ENCODE results near the gene NKPD1.
"Not testable (repeated sequence)": the region's sequence is repeated elsewhere in the genome, so short reads cannot be mapped to it uniquely, and the experiment has no call there.

Gene NKPD1

GRCh38 chr19:45121827-45122345, 38.9 kb downstream of the NKPD1 start:
- peaks cover 0 to 23% (median 21%) of the 10 kb centered on the region in 5 donors for H3K4me1 ChIP-seq (ENCODE audit: control insufficient read depth in 5 of 5, insufficient read depth in 5 of 5, low read length in 5 of 5)
- H3K9ac ChIP-seq (ENCODE audit: low read length in 5 of 5) = no peak overlapping the region
- H3K4me3 ChIP-seq (ENCODE audit: low read depth in 1 of 5, low read length in 5 of 5) = no peak overlapping the region

GRCh38 chr19:45119582-45119981, 41.2 kb downstream of the NKPD1 start:
- H3K9ac ChIP-seq (ENCODE audit: low read length in 5 of 5) = no peak overlapping the region
- H3K27me3 ChIP-seq (ENCODE audit: control insufficient read depth in 5 of 5, insufficient read depth in 4 of 5, low read length in 5 of 5) = no peaks in the 10 kb centered on the region
- no peak overlapping the region for H3K4me3 ChIP-seq (ENCODE audit: low read depth in 1 of 5, low read length in 5 of 5)
- H3K36me3 ChIP-seq (ENCODE audit: control insufficient read depth in 5 of 5, insufficient read depth in 5 of 5, low read length in 5 of 5) = peaks cover 0 to 3% (median 0%) of the 10 kb centered on the region in 5 donors
- H3K4me1 ChIP-seq (ENCODE audit: control insufficient read depth in 5 of 5, insufficient read depth in 5 of 5, low read length in 5 of 5) = peaks cover 0 to 21% (median 18%) of the 10 kb centered on the region in 5 donors
- no peaks in the 10 kb centered on the region for H3K9me3 ChIP-seq (ENCODE audit: control insufficient read depth in 5 of 5, low read length in 5 of 5)
- H3K27ac ChIP-seq (ENCODE audit: low read depth, low read length) = no peak overlapping the region

More at GRCh38 chr19:45121827-45122345, 38.9 kb downstream of the NKPD1 start:
- Histone ChIP-seq H3K27ac (ENCODE audit: low read depth, low read length) (no peak overlapping the region), H3K9me3 (ENCODE audit: control insufficient read depth in 5 of 5, low read length in 5 of 5) (no peaks in the 10 kb centered on the region), H3K36me3 (ENCODE audit: control insufficient read depth in 5 of 5, insufficient read depth in 5 of 5, low read length in 5 of 5) (peaks cover 0 to 3% (median 0%) of the 10 kb centered on the region in 5 donors), H3K27me3 (ENCODE audit: control insufficient read depth in 5 of 5, insufficient read depth in 4 of 5, low read length in 5 of 5) (no peaks in the 10 kb centered on the region)

GRCh38 chr19:45118591-45119355, 42.0 kb downstream of the NKPD1 start:
- H3K4me3 ChIP-seq (ENCODE audit: low read depth in 1 of 5, low read length in 5 of 5); H3K36me3 ChIP-seq (ENCODE audit: control insufficient read depth in 5 of 5, insufficient read depth in 5 of 5, low read length in 5 of 5): not testable (repeated sequence)

GRCh38 chr19:45118106-45118505, 42.7 kb downstream of the NKPD1 start:
- peak overlapping the region in 3 of 5 donors; percentile 19 to 25 (median 21) for H3K9ac ChIP-seq (ENCODE audit: low read length in 5 of 5)
- no peak overlapping the region for H3K27ac ChIP-seq (ENCODE audit: low read depth, low read length)

More at GRCh38 chr19:45118591-45119355, 42.0 kb downstream of the NKPD1 start:
- peaks cover 0 to 20% (median 15%) of the 10 kb centered on the region in 5 donors for H3K4me1 ChIP-seq (ENCODE audit: control insufficient read depth in 5 of 5, insufficient read depth in 5 of 5, low read length in 5 of 5)
- H3K9ac ChIP-seq (ENCODE audit: low read length in 5 of 5) = peak overlapping the region in 1 of 5 donors; percentile 25
- H3K27me3 ChIP-seq (ENCODE audit: control insufficient read depth in 5 of 5, insufficient read depth in 4 of 5, low read length in 5 of 5); H3K27ac ChIP-seq (ENCODE audit: low read depth, low read length); H3K9me3 ChIP-seq (ENCODE audit: control insufficient read depth in 5 of 5, low read length in 5 of 5): not testable (repeated sequence)

GRCh38 chr19:45117671-45118070, 43.1 kb downstream of the NKPD1 start:
- Histone ChIP-seq H3K36me3 (ENCODE audit: control insufficient read depth in 5 of 5, insufficient read depth in 5 of 5, low read length in 5 of 5) (peaks cover 0 to 2% (median 0%) of the 10 kb centered on the region in 5 donors), H3K4me1 (ENCODE audit: control insufficient read depth in 5 of 5, insufficient read depth in 5 of 5, low read length in 5 of 5) (peaks cover 0 to 17% (median 10%) of the 10 kb centered on the region in 5 donors), H3K27ac (ENCODE audit: low read depth, low read length) (no peak overlapping the region), H3K4me3 (ENCODE audit: low read depth in 1 of 5, low read length in 5 of 5) (no peak overlapping the region), H3K27me3 (ENCODE audit: control insufficient read depth in 5 of 5, insufficient read depth in 4 of 5, low read length in 5 of 5) (no peaks in the 10 kb centered on the region), H3K9ac (ENCODE audit: low read length in 5 of 5) (peak overlapping the region in 3 of 5 donors; percentile 4 to 21 (median 19)), H3K9me3 (ENCODE audit: control insufficient read depth in 5 of 5, low read length in 5 of 5) (no peaks in the 10 kb centered on the region)

More at GRCh38 chr19:45118106-45118505, 42.7 kb downstream of the NKPD1 start:
- H3K9me3 ChIP-seq (ENCODE audit: control insufficient read depth in 5 of 5, low read length in 5 of 5) = no peaks in the 10 kb centered on the region
- no peak overlapping the region for H3K4me3 ChIP-seq (ENCODE audit: low read depth in 1 of 5, low read length in 5 of 5)
- peaks cover 0 to 17% (median 10%) of the 10 kb centered on the region in 5 donors for H3K4me1 ChIP-seq (ENCODE audit: control insufficient read depth in 5 of 5, insufficient read depth in 5 of 5, low read length in 5 of 5)
- H3K27me3 ChIP-seq (ENCODE audit: control insufficient read depth in 5 of 5, insufficient read depth in 4 of 5, low read length in 5 of 5) = no peaks in the 10 kb centered on the region
- H3K36me3 ChIP-seq (ENCODE audit: control insufficient read depth in 5 of 5, insufficient read depth in 5 of 5, low read length in 5 of 5) = peaks cover 0 to 2% (median 0%) of the 10 kb centered on the region in 5 donors

GRCh38 chr19:45117167-45117594, 43.6 kb downstream of the NKPD1 start:
- peaks cover 0 to 17% (median 10%) of the 10 kb centered on the region in 5 donors for H3K4me1 ChIP-seq (ENCODE audit: control insufficient read depth in 5 of 5, insufficient read depth in 5 of 5, low read length in 5 of 5)
- H3K27me3 ChIP-seq (ENCODE audit: control insufficient read depth in 5 of 5, insufficient read depth in 4 of 5, low read length in 5 of 5) = no peaks in the 10 kb centered on the region
- peaks cover 0 to 2% (median 0%) of the 10 kb centered on the region in 5 donors for H3K36me3 ChIP-seq (ENCODE audit: control insufficient read depth in 5 of 5, insufficient read depth in 5 of 5, low read length in 5 of 5)
- no peaks in the 10 kb centered on the region for H3K9me3 ChIP-seq (ENCODE audit: control insufficient read depth in 5 of 5, low read length in 5 of 5)
- H3K9ac ChIP-seq (ENCODE audit: low read length in 5 of 5) = peak overlapping the region in 1 of 5 donors; percentile 4
- no peak overlapping the region for H3K27ac ChIP-seq (ENCODE audit: low read depth, low read length)
- H3K4me3 ChIP-seq (ENCODE audit: low read depth in 1 of 5, low read length in 5 of 5) = no peak overlapping the region

GRCh38 chr19:45115809-45116615, 44.8 kb downstream of the NKPD1 start:
- H3K9ac ChIP-seq (ENCODE audit: low read length in 5 of 5) = no peak overlapping the region
- no peak overlapping the region for H3K4me3 ChIP-seq (ENCODE audit: low read depth in 1 of 5, low read length in 5 of 5)
- no peaks in the 10 kb centered on the region for H3K27me3 ChIP-seq (ENCODE audit: control insufficient read depth in 5 of 5, insufficient read depth in 4 of 5, low read length in 5 of 5)
- H3K27ac ChIP-seq (ENCODE audit: low read depth, low read length) = no peak overlapping the region
- H3K36me3 ChIP-seq (ENCODE audit: control insufficient read depth in 5 of 5, insufficient read depth in 5 of 5, low read length in 5 of 5) = peaks cover 0 to 2% (median 0%) of the 10 kb centered on the region in 5 donors
- peaks cover 0 to 17% (median 10%) of the 10 kb centered on the region in 5 donors for H3K4me1 ChIP-seq (ENCODE audit: control insufficient read depth in 5 of 5, insufficient read depth in 5 of 5, low read length in 5 of 5)
- H3K9me3 ChIP-seq (ENCODE audit: control insufficient read depth in 5 of 5, low read length in 5 of 5) = no peaks in the 10 kb centered on the region

- H3K9ac ChIP-seq (ENCODE audit: low read length in 5 of 5) = no peak overlapping the region
- H3K4me3 ChIP-seq (ENCODE audit: low read depth in 1 of 5, low read length in 5 of 5) = no peak overlapping the region
- H3K36me3 ChIP-seq (ENCODE audit: control insufficient read depth in 5 of 5, insufficient read depth in 5 of 5, low read length in 5 of 5) = no peaks in the 10 kb centered on the region
- H3K9me3 ChIP-seq (ENCODE audit: control insufficient read depth in 5 of 5, low read length in 5 of 5) = no peaks in the 10 kb centered on the region
- no peak overlapping the region for H3K27ac ChIP-seq (ENCODE audit: low read depth, low read length)
- H3K27me3 ChIP-seq (ENCODE audit: control insufficient read depth in 5 of 5, insufficient read depth in 4 of 5, low read length in 5 of 5) = no peaks in the 10 kb centered on the region
- H3K4me1 ChIP-seq (ENCODE audit: control insufficient read depth in 5 of 5, insufficient read depth in 5 of 5, low read length in 5 of 5) = peaks cover 0 to 17% (median 10%) of the 10 kb centered on the region in 5 donors
Measured at GRCh38 chr19:45114116-45114515, 46.7 kb downstream of the NKPD1 start.

- Histone ChIP-seq H3K4me3 (ENCODE audit: low read depth in 1 of 5, low read length in 5 of 5) (no peak overlapping the region), H3K36me3 (ENCODE audit: control insufficient read depth in 5 of 5, insufficient read depth in 5 of 5, low read length in 5 of 5) (no peaks in the 10 kb centered on the region), H3K4me1 (ENCODE audit: control insufficient read depth in 5 of 5, insufficient read depth in 5 of 5, low read length in 5 of 5) (peaks cover 0 to 16% (median 10%) of the 10 kb centered on the region in 5 donors), H3K9ac (ENCODE audit: low read length in 5 of 5) (no peak overlapping the region), H3K9me3 (ENCODE audit: control insufficient read depth in 5 of 5, low read length in 5 of 5) (no peaks in the 10 kb centered on the region), H3K27ac (ENCODE audit: low read depth, low read length) (no peak overlapping the region), H3K27me3 (ENCODE audit: control insufficient read depth in 5 of 5, insufficient read depth in 4 of 5, low read length in 5 of 5) (no peaks in the 10 kb centered on the region)
Measured at GRCh38 chr19:45113628-45114027, 47.2 kb downstream of the NKPD1 start.

Measured in subcutaneous abdominal adipose tissue (tissue), 5 donors.